Gastroesophageal sphincter (tissue), 4 donors: ENCODE measurements around the gene PRKCSH. TPM values are rescaled to one million over a fixed set of nuclear protein-coding genes. Genes with fewer than 3 reads are reported as not detected.

Source experiments
- ATAC-seq: fragments of 150-250 bp; one replicate; pipeline ENCODE4 v1.9.1; 2016; ENCODE audit warnings: mild to moderate bottlenecking, moderate library complexity
- H3K27ac ChIP-seq, 4 donors: fragments of 200-600 bp; sonication (generic) in 3 of 4; 1 replicate in 3 of 4; 2 replicates in 1 of 4; pipeline ENCODE4 v1.5.1; 2016 to 2019
- H3K27me3 ChIP-seq: fragments of 200-600 bp; sonication (generic); one replicate; pipeline ENCODE4 v1.5.1; 2019
- H3K36me3 ChIP-seq, 2 donors: fragments of 200-600 bp; sonication (generic); one replicate each; pipeline ENCODE4 v1.5.1; 2019; ENCODE audit warnings: control low read depth in 1 of 2
- H3K4me1 ChIP-seq, 3 donors: fragments of 200-600 bp; sonication (generic); 1 replicate in 2 of 3; 2 replicates in 1 of 3; pipeline ENCODE4 v1.5.1; 2016 to 2019; ENCODE audit warnings: control low read depth in 2 of 3
- H3K4me3 ChIP-seq, 2 donors: fragments of 200-600 bp; sonication (generic); one replicate each; pipeline ENCODE4 v1.5.1; 2019; ENCODE audit warnings: mild to moderate bottlenecking in 1 of 2, moderate library complexity in 1 of 2
- H3K9me3 ChIP-seq, 3 donors: fragments of 200-600 bp; sonication (generic); one replicate each; pipeline ENCODE4 v1.5.1; 2017 to 2019; ENCODE audit warnings: control low read depth in 2 of 3
- CTCF ChIP-seq, 4 experiments: fragments of 200-600 bp in 2 of 4; fragments of 450-650 bp in 2 of 4; sonication (generic) in 1 of 4; IDR thresholded peaks; one replicate each; pipeline ENCODE4 v1.5.1; 2017 to 2019; ENCODE audit warnings: antibody characterized with exemption in 4 of 4, mild to moderate bottlenecking in 2 of 4, moderate library complexity in 2 of 4
- EP300 ChIP-seq: sonication (generic); formaldehyde crosslinking; IDR thresholded peaks from one replicate; pipeline ENCODE4 v1.6.1; 2017; ENCODE audit warnings: antibody characterized with exemption, mild to moderate bottlenecking
- POLR2A ChIP-seq, 2 donors: fragments of 450-650 bp; IDR thresholded peaks; one replicate each; pipeline ENCODE4 v1.6.1; 2017; ENCODE audit warnings: antibody characterized with exemption in 2 of 2, mild to moderate bottlenecking in 2 of 2, moderate library complexity in 1 of 2
- POLR2AphosphoS5 ChIP-seq: sonication (generic); formaldehyde crosslinking; IDR thresholded peaks from one replicate; pipeline ENCODE4 v1.6.1; 2017; ENCODE audit warnings: antibody characterized with exemption
- WGBS, 2 donors: methylation state at CpG; one replicate each; pipeline ENCODE4 v1.1.5; 2018; ENCODE audit warnings: low coverage in 1 of 2; 5-methylcytosine and 5-hydroxymethylcytosine counted together
- total RNA-seq, 4 donors: library from RNA; depleted of rRNA; stranded (reverse); fragments of >200 nt; gene quantifications; one replicate each; pipeline ENCODE4 v1.1.0, GENCODE V29; 2016

The PRKCSH gene
- total RNA-seq, 4 donors from 2014 or later, result 72.8 to 112 (median 85.8) TPM

DNA sequence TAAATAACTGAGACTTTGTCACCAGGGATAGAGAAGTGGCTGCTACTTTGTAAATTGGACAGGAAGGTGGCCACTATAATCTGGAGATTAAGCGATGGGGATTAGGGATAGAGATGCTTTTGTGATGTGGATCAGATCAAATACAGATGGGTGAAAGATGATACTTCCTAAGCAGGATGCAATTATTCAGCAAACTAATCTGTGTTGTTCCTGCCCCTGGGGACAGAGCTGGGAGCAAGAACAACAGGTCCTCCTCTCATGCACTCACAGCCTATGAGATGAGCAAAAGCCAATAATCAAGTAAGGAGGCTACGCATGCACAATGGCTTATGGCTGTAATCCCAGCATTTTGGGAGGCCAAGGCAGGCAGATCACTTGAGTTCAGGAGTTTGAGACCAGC is 20.9 kb upstream of the PRKCSH start:
- no peak overlapping the region for H3K4me3 ChIP-seq
- WGBS, 2 donors, result 82 to 86% methylated on average over 1 to 2 of the region's 2 CpGs
- no peak for TF ChIP-seq EP300
- TF ChIP-seq POLR2AphosphoS5, result no peak
- no peak for TF ChIP-seq CTCF (IDR thresholded peaks at IDR 0.05)
- no peak for TF ChIP-seq POLR2A (IDR thresholded peaks at IDR 0.05)
- peaks cover 64% of the 10 kb centered on the region for H3K27me3 ChIP-seq
- ATAC-seq, result no peak
- peaks cover 0 to 15% (median 10%) of the 10 kb centered on the region in 3 donors for H3K4me1 ChIP-seq
- no peaks in the 10 kb centered on the region for H3K36me3 ChIP-seq
- no peak overlapping the region for H3K27ac ChIP-seq
- H3K9me3 ChIP-seq, result no peaks in the 10 kb centered on the region

DNA sequence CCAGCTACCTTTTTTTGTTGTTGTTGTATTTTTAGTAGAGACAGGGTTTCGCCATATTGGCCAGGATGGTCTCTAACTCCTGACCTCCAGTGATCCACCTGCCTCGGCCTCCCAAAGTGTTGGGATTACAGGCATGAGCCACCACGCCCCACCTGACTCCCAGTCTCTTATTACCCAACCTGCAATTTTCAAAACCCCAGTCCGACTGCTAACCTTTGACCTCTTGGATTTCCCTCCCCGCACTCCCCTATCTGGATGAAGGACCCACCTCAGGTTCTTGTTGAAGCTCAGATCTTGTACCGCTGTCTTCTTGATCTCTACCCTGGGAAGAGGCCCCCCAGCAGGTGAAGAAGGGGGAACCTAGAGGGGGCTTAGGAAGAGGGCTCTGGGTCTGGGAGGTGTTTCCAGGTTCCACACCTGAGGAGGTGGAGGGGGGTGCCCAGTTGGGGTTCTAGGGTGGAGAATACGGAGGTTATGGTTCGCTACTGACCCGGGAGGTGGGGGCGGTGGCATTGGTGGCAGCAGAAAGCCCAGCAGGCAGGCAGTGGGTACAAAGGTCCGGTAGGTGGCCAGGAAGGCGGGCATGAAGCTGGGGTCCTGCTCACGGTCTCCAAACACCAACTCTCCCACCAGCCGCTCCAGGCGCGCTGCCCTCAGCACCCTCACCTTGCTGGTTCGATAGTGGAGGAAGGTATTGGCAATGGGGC is 18.9 kb upstream of the PRKCSH start:
- ATAC-seq, result no peak
- no peak for TF ChIP-seq EP300
- TF ChIP-seq POLR2A (IDR thresholded peaks at IDR 0.05), result no peak
- TF ChIP-seq CTCF (IDR thresholded peaks at IDR 0.05), result no peak
- TF ChIP-seq POLR2AphosphoS5, result no peak
- H3K36me3 ChIP-seq, result no peaks in the 10 kb centered on the region
- H3K27me3 ChIP-seq, result peaks cover 65% of the 10 kb centered on the region
- H3K4me1 ChIP-seq, result peaks cover 0 to 33% (median 23%) of the 10 kb centered on the region in 3 donors
- no peak overlapping the region for H3K4me3 ChIP-seq
- H3K9me3 ChIP-seq, result no peaks in the 10 kb centered on the region
- WGBS, 2 donors, result 87 to 88% methylated on average over 5 to 8 of the region's 17 CpGs
- no peak overlapping the region for H3K27ac ChIP-seq

- ATAC-seq, result no peak
- peak overlapping the region in 1 of 2 donors; percentile 49 for H3K4me3 ChIP-seq
- WGBS, 2 donors, result 2 to 9% methylated on average over 7 to 10 of the region's 16 CpGs
- H3K36me3 ChIP-seq, result no peaks in the 10 kb centered on the region
- no peak for TF ChIP-seq POLR2AphosphoS5
- no peak for TF ChIP-seq CTCF (IDR thresholded peaks at IDR 0.05)
- no peak for TF ChIP-seq POLR2A (IDR thresholded peaks at IDR 0.05)
- no peak for TF ChIP-seq EP300
- peak overlapping the region in 1 of 4 donors; percentile 51 for H3K27ac ChIP-seq
- H3K27me3 ChIP-seq, result peaks cover 80% of the 10 kb centered on the region
- H3K4me1 ChIP-seq, result peaks cover 0 to 49% (median 31%) of the 10 kb centered on the region in 3 donors
- H3K9me3 ChIP-seq, result no peaks in the 10 kb centered on the region
These were observed 17.3 kb upstream of the PRKCSH start for GRCh38 chr19:11418094-11418548.

DNA sequence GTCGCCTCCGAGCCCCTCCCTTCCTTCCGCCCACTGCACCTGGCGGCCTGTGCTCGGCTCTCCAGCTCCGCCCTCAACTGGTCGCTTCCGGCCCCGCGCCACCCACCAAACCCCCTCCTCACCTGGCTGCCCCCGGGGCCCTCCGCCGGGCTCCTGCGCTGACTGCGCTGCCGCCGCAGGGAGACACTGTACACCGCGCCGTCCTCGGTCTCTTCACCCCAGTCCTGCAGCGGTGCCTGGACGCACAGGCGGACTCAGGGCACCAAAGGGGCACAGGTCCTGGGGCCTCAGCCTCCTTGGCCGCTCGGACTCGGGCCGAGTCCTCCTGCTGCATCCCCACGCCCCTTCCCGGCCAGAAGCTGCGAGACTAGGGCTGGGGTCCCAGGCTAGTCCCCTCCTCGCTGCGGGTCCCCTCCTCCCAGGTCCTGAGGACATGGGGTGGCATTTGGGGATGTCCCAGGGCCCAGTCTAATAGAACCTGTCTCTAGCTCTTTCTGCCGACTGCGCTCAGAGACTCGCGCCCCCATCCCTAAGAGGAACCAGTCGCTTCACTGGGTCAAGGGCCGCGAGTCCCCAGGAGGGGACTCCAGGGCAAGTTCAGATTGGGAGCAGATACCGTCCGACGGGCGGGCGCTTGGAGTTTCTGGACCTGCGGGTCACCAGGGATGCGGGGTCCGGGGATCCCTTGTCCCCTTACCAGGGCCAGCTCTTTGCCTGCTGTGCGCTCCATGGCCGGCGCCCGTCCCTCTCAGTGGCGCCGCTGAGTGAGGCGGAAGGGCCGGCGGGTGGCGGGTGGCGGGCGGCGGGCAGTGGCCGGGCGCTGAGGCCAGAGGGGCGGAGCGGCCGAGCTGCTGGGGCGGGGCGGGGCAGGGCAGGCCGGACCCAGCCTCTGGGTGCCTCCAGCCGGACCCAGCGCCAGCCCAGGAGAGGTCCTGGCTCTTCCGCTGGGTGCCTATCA is 16.6 kb upstream of the PRKCSH start, which contains the start of gene RGL3:
Gene RGL3 (minus strand): TSS at position 766 of the 958 bp plus-strand sequence. CDS start 36 bp downstream, at position 730.
- Histone ChIP-seq H3K27ac (peak within 1 kb of the TSS in 2 of 4 donors; percentile 13 to 51), H3K27me3 (peaks cover 87% of the 10 kb centered on the region), H3K4me3 (peak within 1 kb of the TSS; percentile 5 to 49), H3K9me3 (no peaks in the 10 kb centered on the region), H3K36me3 (no peaks in the 10 kb centered on the region), H3K4me1 (peaks cover 0 to 53% (median 31%) of the 10 kb centered on the region in 3 donors)
- WGBS, 2 donors, result 1 to 50% methylated on average over 1 to 11 of the region's 72 CpGs
- ATAC-seq, result peak; percentile 37
- no peak for TF ChIP-seq EP300
- no peak for TF ChIP-seq POLR2A (IDR thresholded peaks at IDR 0.05)
- no peak for TF ChIP-seq CTCF (IDR thresholded peaks at IDR 0.05)
- no peak for TF ChIP-seq POLR2AphosphoS5
